Measurements from ENCODE around the gene TMEM63C.

Gene TMEM63C

DNA sequence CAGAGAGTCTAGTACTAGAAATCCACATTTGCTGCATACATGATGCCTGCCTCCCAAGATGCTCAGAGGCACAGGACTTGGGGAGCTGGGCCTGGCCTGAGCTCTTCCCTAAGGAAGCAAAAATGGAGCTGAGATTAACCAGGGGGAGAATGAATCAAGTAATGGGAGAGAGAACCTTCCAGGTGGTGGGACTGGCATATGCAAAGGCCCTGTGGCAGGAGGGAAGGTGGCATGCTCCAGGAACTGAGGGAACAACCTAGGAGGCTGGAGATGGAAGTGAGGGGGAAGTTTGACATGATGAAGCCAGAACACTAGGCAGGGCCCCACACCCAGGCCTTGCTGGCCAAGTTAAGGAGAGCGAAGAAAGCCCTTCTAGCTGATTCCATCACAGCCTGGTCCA lies 23.3 kb downstream of the TMEM63C start:
- CTCF ChIA-PET: interaction anchor here (0.6 to 0.7 kb wide), 2 partner anchors 98 to 395 kb away, joined by 3 read pairs; no protein-coding TSS in a partner anchor
- Histone ChIP-seq H3K36me3 (ENCODE audit: control insufficient read depth in 2 of 2, insufficient read depth in 1 of 2, low read length in 2 of 2) (no peaks in the 10 kb centered on the region), H3K9me3 (ENCODE audit: control insufficient read depth, insufficient read depth, low read depth, low read length) (no peaks in the 10 kb centered on the region), H3K4me3 (ENCODE audit: low read depth, low read length) (no peak overlapping the region), H3K4me1 (ENCODE audit: control insufficient read depth, insufficient read depth, low read length) (no peaks in the 10 kb centered on the region), H3K27ac (ENCODE audit: extremely low read depth, low read depth, low read length) (no peak overlapping the region)
- POLR2A ChIA-PET: no interaction called here
- TF ChIP-seq SALL2 (tag by site-specific recombination; IDR thresholded peaks at IDR 0.05; ENCODE audit: borderline replicate concordance) (no peak), ZNF623 (tag by site-specific recombination; IDR thresholded peaks at IDR 0.05) (peak; percentile 91)

DNA sequence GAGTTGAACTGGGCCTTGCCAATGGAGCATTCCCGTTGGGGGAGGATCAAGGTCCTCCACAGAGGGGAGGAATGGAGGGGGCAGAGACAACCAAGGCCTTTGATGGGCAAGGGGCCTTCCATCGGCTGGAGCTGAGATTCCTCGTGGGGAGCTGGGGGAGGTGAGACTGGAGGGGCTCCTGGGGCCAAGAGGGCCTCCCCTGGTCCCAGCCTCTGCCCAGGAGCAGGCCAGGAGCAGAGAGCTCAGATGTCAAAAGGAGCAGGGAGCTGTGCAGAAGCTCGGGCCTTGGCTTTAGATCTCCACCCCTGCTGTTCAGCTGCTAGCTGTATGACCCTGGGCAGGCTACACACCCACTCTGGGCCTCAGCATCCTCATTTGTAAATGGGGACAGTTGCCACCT lies 24.0 kb downstream of the TMEM63C start:
- TF ChIP-seq, protein P1, sequence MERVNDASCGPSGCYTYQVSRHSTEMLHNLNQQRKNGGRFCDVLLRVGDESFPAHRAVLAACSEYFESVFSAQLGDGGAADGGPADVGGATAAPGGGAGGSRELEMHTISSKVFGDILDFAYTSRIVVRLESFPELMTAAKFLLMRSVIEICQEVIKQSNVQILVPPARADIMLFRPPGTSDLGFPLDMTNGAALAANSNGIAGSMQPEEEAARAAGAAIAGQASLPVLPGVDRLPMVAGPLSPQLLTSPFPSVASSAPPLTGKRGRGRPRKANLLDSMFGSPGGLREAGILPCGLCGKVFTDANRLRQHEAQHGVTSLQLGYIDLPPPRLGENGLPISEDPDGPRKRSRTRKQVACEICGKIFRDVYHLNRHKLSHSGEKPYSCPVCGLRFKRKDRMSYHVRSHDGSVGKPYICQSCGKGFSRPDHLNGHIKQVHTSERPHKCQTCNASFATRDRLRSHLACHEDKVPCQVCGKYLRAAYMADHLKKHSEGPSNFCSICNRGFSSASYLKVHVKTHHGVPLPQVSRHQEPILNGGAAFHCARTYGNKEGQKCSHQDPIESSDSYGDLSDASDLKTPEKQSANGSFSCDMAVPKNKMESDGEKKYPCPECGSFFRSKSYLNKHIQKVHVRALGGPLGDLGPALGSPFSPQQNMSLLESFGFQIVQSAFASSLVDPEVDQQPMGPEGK (tag by site-specific recombination; IDR thresholded peaks at IDR 0.05): no peak
- TF ChIP-seq ZFHX2 (tag by site-specific recombination; conservative IDR thresholded peaks at IDR 0.05) (no peak), ZNF549 (tag by site-specific recombination; IDR thresholded peaks at IDR 0.05) (no peak), ZNF707 (tag by site-specific recombination; IDR thresholded peaks at IDR 0.05) (no peak), ZNF830 (tag by site-specific recombination; IDR thresholded peaks at IDR 0.05; ENCODE audit: low read depth) (no peak), ZNF629 (tag by site-specific recombination; IDR thresholded peaks at IDR 0.05) (no peak), OVOL3 (tag by site-specific recombination; IDR thresholded peaks at IDR 0.05) (no peak), ZNF37A (tag by site-specific recombination; IDR thresholded peaks at IDR 0.05) (no peak)
- TF ChIP-seq, protein P2, sequence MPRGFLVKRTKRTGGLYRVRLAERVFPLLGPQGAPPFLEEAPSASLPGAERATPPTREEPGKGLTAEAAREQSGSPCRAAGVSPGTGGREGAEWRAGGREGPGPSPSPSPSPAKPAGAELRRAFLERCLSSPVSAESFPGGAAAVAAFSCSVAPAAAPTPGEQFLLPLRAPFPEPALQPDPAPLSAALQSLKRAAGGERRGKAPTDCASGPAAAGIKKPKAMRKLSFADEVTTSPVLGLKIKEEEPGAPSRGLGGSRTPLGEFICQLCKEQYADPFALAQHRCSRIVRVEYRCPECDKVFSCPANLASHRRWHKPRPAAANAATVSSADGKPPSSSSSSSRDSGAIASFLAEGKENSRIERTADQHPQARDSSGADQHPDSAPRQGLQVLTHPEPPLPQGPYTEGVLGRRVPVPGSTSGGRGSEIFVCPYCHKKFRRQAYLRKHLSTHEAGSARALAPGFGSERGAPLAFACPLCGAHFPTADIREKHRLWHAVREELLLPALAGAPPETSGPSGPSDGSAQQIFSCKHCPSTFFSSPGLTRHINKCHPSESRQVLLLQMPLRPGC (tag by site-specific recombination; IDR thresholded peaks at IDR 0.05): no peak
- Histone ChIP-seq H3K27ac (ENCODE audit: extremely low read depth, low read depth, low read length) (no peak overlapping the region), H3K9me3 (ENCODE audit: control insufficient read depth, insufficient read depth, low read depth, low read length) (no peaks in the 10 kb centered on the region), H3K36me3 (ENCODE audit: control insufficient read depth in 2 of 2, insufficient read depth in 1 of 2, low read length in 2 of 2) (no peaks in the 10 kb centered on the region), H3K4me3 (ENCODE audit: low read depth, low read length) (no peak overlapping the region), H3K4me1 (ENCODE audit: control insufficient read depth, insufficient read depth, low read length) (no peaks in the 10 kb centered on the region)
- ChIA-PET POLR2A (no interaction called here), CTCF (interaction anchor here (0.6 kb wide), 1 partner anchor 97 kb away, joined by 3 read pairs; no protein-coding TSS in a partner anchor)

DNA sequence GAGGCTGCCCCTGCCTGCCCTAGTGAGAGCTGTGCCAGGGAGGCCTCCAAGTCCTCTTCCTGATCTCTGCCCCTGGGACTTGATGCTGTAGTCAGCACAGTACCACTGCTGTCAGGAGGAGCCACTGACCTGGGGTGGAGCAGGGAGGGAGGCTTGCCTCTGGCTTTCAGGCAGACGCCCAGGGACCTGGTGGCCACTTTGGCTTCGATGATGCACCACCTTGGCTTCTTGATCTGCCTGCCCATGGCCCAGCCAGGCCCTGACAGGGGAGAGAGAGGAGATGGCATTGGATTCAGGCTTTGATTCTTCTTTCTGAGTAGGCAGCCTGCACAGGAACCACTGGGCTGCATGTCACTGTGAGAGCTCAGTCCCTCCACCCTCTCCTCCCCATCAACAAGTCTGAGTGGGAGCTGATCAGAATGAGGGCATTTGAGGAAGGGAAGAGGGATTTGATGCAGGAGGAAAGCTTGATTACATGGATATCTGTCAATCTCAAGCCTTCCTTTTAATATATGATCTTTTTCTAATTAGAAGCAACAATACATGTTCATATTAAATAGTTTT lies 24.7 kb downstream of the TMEM63C start:
- H3K4me1 ChIP-seq (ENCODE audit: control insufficient read depth, insufficient read depth, low read length): no peaks in the 10 kb centered on the region
- H3K27ac ChIP-seq (ENCODE audit: extremely low read depth, low read depth, low read length): no peak overlapping the region
- H3K9me3 ChIP-seq (ENCODE audit: control insufficient read depth, insufficient read depth, low read depth, low read length): no peaks in the 10 kb centered on the region
- POLR2A ChIA-PET: no interaction called here
- CTCF ChIA-PET: interaction anchor here (0.6 to 1.3 kb wide), 3 partner anchors 24 to 359 kb away, joined by 3 read pairs; no protein-coding TSS in a partner anchor
- no peak overlapping the region for H3K4me3 ChIP-seq (ENCODE audit: low read depth, low read length)
- no peaks in the 10 kb centered on the region for H3K36me3 ChIP-seq (ENCODE audit: control insufficient read depth in 2 of 2, insufficient read depth in 1 of 2, low read length in 2 of 2)
- TF ChIP-seq ZNF2 (tag by site-specific recombination; IDR thresholded peaks at IDR 0.05) (no peak), SCRT2 (tag by site-specific recombination; IDR thresholded peaks at IDR 0.05) (0 out of 2 replicates have a peak, but pooled peaks have one; percentile 20), ZNF416 (tag by site-specific recombination; IDR thresholded peaks at IDR 0.05) (no peak), ZNF423 (tag by site-specific recombination; IDR thresholded peaks at IDR 0.05) (no peak), ZNF157 (tag by site-specific recombination; IDR thresholded peaks at IDR 0.05) (no peak), ZBTB20 (tag by site-specific recombination; IDR thresholded peaks at IDR 0.05) (no peak), ZNF23 (tag by site-specific recombination; IDR thresholded peaks at IDR 0.05; ENCODE audit: borderline replicate concordance) (no peak)
